ENCODE data around the gene ADAP1. TPM values are rescaled to one million over a fixed set of nuclear protein-coding genes. Genes with fewer than 3 reads are reported as not detected.

The ADAP1 gene
- polyA plus RNA-seq, 2 donors: 5.8 to 25.7 TPM

DNA sequence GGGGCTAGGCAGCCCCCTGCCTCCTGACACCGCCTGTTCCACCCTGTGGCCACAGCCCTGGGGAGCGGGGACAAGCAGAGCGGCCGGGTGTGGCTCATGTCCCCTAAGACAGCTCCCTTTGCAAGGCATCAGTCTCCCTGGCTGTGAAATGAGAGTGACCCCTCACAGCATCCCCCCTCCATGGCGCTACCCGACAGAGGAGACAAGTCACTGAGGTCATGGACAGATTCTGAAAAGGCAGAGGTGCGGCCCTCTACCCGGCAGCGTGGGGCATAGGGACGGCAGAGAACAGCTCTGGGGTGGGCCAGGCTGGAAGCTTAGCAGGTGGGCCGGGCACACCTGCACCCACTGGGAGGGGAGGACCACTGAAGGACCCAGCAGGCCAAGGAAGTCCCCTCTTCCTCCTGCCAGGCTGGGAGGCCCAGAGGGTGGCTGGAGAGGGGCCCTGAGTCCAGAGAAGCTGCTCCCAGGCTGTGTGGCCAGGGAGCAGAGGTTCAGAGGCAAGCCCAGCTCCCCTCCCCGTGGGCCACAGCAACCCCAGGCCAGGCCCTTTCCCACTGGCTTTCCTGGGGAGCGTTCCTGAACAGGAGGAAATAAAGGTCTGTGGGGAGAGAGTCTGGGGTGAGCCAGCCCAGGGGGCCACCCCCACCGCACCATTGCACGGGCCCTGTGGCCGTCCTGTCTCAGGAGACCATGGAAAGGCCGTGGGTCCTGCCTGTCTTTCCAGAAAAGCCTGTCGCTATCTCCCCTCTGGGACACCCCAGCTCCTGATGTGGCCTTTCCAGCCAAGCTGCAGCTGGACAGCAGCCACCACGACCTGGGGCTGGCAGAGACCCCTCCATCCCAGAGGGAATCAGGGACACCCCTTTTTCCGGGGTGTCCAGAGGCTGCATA lies 1.7 kb downstream of the ADAP1 start:
- H3K36me3 ChIP-seq (ENCODE audit: control insufficient read depth in 2 of 2, insufficient read depth in 2 of 2, low read length in 1 of 2): no peaks in the 10 kb centered on the region
- peak overlapping the region in 1 of 2 donors; percentile 69 for H3K4me3 ChIP-seq (ENCODE audit: low read depth in 1 of 2, low read length in 2 of 2)
- no peak overlapping the region for H3K27ac ChIP-seq (ENCODE audit: low read depth in 2 of 2, low read length in 1 of 2)
- 70 to 76% methylated on average over 19 to 20 of the region's 20 CpGs for whole genome bisulfite sequencing, 2 donors
- peaks cover 0 to 6% of the 10 kb centered on the region in 2 donors for H3K27me3 ChIP-seq (ENCODE audit: control insufficient read depth in 1 of 2, insufficient read depth in 2 of 2, low read length in 2 of 2)
- H3K4me1 ChIP-seq (ENCODE audit: control insufficient read depth in 2 of 2, insufficient read depth in 2 of 2, low read length in 1 of 2): peaks cover 0 to 8% of the 10 kb centered on the region in 2 donors
- H3K9me3 ChIP-seq (ENCODE audit: control insufficient read depth in 2 of 2, insufficient read depth in 1 of 2, low read depth in 1 of 2, low read length in 1 of 2): no peaks in the 10 kb centered on the region

DNA sequence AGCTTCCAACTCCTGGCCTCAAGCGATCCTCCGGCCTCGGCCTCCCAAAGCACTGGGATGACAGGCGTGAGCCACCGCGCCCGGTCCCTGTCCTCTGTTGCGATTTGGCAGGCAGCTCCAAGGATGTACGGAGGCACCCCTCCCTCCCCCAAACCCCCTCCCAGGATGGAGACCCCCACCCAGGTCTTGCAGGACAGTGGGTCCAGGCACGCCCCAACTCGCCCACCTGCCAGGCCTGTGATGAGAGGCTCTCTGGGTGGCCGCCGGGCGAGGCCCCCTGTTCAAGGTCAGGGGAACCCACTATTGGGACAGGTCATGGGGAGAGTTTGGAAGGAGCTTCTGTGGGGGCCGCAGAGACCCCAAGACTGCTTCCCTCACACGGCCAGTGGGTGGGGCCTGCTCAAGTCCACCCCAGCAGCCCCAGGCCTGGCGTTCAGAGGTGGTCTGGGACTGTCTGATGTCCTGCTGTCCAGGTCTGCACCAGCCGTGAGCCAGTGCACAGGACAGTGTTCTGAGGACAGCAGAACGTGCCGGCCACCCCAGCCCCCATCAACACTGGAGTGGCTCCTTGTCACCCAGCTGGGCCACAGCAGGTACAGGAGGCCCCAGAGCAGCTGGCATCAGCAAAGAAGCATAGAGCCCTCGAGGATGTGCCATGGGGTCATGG lies 2.5 kb downstream of the ADAP1 start:
- H3K4me3 ChIP-seq (ENCODE audit: low read depth in 1 of 2, low read length in 2 of 2): no peak overlapping the region
- no peaks in the 10 kb centered on the region for H3K36me3 ChIP-seq (ENCODE audit: control insufficient read depth in 2 of 2, insufficient read depth in 2 of 2, low read length in 1 of 2)
- no peak overlapping the region for H3K27ac ChIP-seq (ENCODE audit: low read depth in 2 of 2, low read length in 1 of 2)
- H3K4me1 ChIP-seq (ENCODE audit: control insufficient read depth in 2 of 2, insufficient read depth in 2 of 2, low read length in 1 of 2): peaks cover 0 to 8% of the 10 kb centered on the region in 2 donors
- peaks cover 0 to 6% of the 10 kb centered on the region in 2 donors for H3K27me3 ChIP-seq (ENCODE audit: control insufficient read depth in 1 of 2, insufficient read depth in 2 of 2, low read length in 2 of 2)
- H3K9me3 ChIP-seq (ENCODE audit: control insufficient read depth in 2 of 2, insufficient read depth in 1 of 2, low read depth in 1 of 2, low read length in 1 of 2): no peaks in the 10 kb centered on the region
- 91 to 92% methylated on average over 20 to 21 of the region's 21 CpGs for WGBS, 2 donors

DNA sequence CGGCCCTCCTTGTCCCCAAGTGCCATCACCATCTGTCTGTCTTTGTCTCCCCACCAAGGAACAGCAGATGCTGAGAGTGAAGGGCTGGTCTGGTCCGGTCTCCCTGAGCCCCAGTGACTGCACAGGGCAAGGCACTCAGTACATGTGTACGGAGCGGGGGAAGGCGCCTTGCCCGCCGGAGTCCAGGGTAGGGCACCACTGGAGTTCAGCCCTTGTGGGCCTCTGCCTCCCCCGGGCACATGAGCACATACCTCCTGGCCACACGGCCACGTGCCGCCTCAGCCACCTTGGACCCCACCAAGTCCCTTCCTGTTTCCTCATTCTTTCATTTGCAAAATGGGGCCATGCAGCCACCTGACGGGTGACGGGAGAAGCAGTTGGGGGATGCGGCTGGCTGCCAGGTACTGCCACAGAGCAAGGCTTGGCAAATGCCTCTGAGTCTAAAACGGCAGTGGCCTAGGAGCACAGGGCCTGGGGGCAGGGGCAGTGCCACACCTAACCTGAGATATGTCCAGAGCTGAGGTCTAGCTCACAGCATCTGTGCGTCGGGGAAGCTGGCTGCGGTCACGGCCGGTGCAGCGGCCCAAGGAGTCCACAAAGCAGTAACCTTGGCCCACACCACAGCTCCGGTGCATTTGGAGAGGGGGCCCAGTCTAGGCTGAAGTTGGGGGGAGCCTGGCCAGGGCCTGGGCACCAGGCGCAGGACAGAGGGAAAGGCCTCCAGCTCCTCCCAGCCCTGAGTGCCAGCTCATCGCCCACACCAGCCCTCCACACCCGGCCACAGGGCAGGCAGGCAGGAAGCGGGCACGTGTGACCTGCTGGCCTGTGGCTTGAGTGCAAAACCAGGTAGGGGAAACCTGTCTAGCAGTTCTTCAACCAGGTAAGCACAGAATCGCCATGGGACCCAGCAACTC lies 5.2 kb downstream of the ADAP1 start:
- Histone ChIP-seq H3K4me3 (ENCODE audit: low read depth in 1 of 2, low read length in 2 of 2) (no peak overlapping the region), H3K27me3 (ENCODE audit: control insufficient read depth in 1 of 2, insufficient read depth in 2 of 2, low read length in 2 of 2) (peaks cover 0 to 4% of the 10 kb centered on the region in 2 donors), H3K4me1 (ENCODE audit: control insufficient read depth in 2 of 2, insufficient read depth in 2 of 2, low read length in 1 of 2) (peaks cover 0 to 18% of the 10 kb centered on the region in 2 donors), H3K36me3 (ENCODE audit: control insufficient read depth in 2 of 2, insufficient read depth in 2 of 2, low read length in 1 of 2) (no peaks in the 10 kb centered on the region), H3K9me3 (ENCODE audit: control insufficient read depth in 2 of 2, insufficient read depth in 1 of 2, low read depth in 1 of 2, low read length in 1 of 2) (no peaks in the 10 kb centered on the region), H3K27ac (ENCODE audit: low read depth in 2 of 2, low read length in 1 of 2) (peak overlapping the region in 1 of 2 donors; percentile 0)
- 82 to 90% methylated on average over 27 to 28 of the region's 28 CpGs for WGBS, 2 donors

DNA sequence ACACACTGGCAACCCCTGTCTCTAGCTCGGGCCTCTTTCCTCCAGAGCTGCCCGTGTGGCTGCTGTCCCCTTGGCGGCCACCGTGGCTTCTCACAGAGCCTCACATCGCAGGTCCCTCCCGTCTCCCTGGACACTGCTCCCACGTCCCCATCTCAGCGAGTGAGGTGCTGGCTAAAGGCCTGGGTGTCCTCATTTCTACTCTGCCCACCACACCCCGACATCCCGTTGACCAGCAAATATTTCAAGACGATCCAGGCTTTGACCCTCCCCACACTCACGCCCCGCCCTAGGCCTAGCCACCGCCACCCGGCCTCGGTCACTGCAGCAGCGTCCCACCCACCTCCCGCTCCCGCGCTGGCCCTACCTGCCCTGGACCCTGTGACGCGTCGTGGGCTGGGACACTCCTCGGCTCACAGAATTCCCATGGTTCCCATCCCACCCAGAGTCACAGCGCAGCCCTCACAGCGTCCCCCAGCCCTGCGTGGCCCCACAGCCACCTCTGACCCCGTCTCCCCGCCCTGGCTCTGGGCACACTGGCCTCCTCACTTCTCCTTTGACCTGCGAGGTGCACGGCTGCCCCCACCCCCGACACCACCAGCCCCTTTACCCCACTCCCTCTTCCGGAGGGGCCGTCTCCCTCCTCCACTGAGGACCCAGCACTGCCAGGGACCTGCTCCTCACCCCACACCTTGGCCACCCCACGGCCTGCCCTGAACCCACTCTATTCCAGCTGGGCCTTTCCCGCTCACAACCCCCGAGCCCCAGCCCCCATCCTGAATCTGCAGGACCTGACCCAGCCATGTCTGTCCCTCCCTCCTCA lies 6.9 kb downstream of the ADAP1 start:
- H3K4me3 ChIP-seq (ENCODE audit: low read depth in 1 of 2, low read length in 2 of 2): no peak overlapping the region
- 90 to 93% methylated on average over 34 to 37 of the region's 37 CpGs for WGBS, 2 donors
- H3K36me3 ChIP-seq (ENCODE audit: control insufficient read depth in 2 of 2, insufficient read depth in 2 of 2, low read length in 1 of 2): no peaks in the 10 kb centered on the region
- no peaks in the 10 kb centered on the region for H3K9me3 ChIP-seq (ENCODE audit: control insufficient read depth in 2 of 2, insufficient read depth in 1 of 2, low read depth in 1 of 2, low read length in 1 of 2)
- peaks cover 0 to 13% of the 10 kb centered on the region in 2 donors for H3K4me1 ChIP-seq (ENCODE audit: control insufficient read depth in 2 of 2, insufficient read depth in 2 of 2, low read length in 1 of 2)
- H3K27ac ChIP-seq (ENCODE audit: low read depth in 2 of 2, low read length in 1 of 2): no peak overlapping the region
- peaks cover 0 to 1% of the 10 kb centered on the region in 2 donors for H3K27me3 ChIP-seq (ENCODE audit: control insufficient read depth in 1 of 2, insufficient read depth in 2 of 2, low read length in 2 of 2)

DNA sequence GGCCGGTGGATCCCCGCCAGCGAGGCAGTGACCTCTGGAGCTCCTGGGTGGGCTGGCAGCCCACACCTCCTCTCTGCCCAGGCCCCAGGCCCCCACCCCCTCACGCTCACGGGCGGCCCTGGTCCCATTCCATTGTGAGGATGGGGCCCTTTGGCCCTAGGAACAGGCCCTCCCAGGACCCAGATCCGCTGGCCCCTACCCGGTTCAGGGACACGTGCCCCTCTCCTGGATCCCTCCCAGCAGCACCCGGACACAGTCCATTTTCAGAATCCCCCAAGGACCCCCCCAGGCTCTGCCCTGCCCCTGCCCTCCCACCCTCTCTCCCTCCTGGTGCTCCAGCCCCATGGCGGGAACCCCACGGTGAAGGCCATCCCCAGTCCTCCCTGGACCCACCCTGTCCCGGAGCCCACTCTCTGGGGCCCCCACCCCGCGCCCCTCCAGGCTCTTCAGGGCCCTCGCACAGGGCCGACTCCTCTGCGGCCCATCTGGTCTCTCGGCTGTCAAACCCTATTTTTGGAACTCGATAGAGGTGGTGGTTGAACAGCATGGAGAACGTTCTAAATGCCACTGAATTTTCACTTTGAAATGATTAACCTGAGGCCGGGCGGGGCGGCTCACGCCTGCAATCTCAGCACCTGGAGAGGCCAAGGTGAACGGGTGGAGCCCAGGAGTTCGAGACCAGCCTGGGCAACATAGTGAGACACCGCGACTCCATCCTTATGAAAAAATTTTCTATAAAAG lies 8.1 kb downstream of the ADAP1 start:
- no peaks in the 10 kb centered on the region for H3K27me3 ChIP-seq (ENCODE audit: control insufficient read depth in 1 of 2, insufficient read depth in 2 of 2, low read length in 2 of 2)
- no peaks in the 10 kb centered on the region for H3K9me3 ChIP-seq (ENCODE audit: control insufficient read depth in 2 of 2, insufficient read depth in 1 of 2, low read depth in 1 of 2, low read length in 1 of 2)
- peaks cover 0 to 13% of the 10 kb centered on the region in 2 donors for H3K4me1 ChIP-seq (ENCODE audit: control insufficient read depth in 2 of 2, insufficient read depth in 2 of 2, low read length in 1 of 2)
- peak overlapping the region in 1 of 2 donors; percentile 48 for H3K27ac ChIP-seq (ENCODE audit: low read depth in 2 of 2, low read length in 1 of 2)
- H3K36me3 ChIP-seq (ENCODE audit: control insufficient read depth in 2 of 2, insufficient read depth in 2 of 2, low read length in 1 of 2): no peaks in the 10 kb centered on the region
- H3K4me3 ChIP-seq (ENCODE audit: low read depth in 1 of 2, low read length in 2 of 2): no peak overlapping the region
- WGBS, 2 donors: 71 to 74% methylated on average over 29 of the region's 29 CpGs

DNA sequence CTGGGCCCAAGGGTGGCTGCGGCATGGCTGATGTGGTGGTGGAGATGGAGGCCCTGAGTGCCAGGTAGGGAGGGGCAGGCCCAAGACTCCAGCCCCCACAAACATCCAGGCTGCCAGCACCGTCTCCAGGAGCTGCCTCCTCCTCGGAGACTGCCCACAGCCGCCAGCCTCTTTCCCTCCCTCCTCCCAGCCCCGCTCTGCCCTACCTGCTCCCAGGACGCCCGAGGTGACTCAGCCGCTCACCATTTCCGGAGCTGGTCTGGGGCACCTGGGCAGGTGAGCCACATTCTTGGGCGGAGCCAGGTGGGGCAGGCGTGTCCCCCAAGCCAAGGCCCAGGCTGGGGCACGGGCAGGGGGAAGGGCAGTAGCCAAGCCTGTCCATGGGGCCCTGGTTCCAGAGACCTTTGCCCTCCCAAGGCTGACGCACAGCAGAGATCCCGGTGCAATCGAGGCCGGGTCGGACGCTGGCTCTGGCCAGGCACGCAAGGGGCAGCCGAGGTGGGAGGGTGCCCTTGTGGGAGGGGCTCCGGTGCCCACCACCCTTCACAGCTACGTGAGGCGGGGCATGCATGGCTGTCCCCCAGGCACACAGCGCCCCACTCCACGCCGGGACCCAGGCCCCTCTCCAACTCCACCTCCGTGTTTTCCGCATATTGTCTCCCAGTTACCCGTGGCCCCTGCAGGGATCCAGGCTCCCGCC lies 8.8 kb downstream of the ADAP1 start:
- peaks cover 0 to 13% of the 10 kb centered on the region in 2 donors for H3K4me1 ChIP-seq (ENCODE audit: control insufficient read depth in 2 of 2, insufficient read depth in 2 of 2, low read length in 1 of 2)
- H3K36me3 ChIP-seq (ENCODE audit: control insufficient read depth in 2 of 2, insufficient read depth in 2 of 2, low read length in 1 of 2): no peaks in the 10 kb centered on the region
- H3K9me3 ChIP-seq (ENCODE audit: control insufficient read depth in 2 of 2, insufficient read depth in 1 of 2, low read depth in 1 of 2, low read length in 1 of 2): no peaks in the 10 kb centered on the region
- peak overlapping the region; percentile 8 to 32 for H3K4me3 ChIP-seq (ENCODE audit: low read depth in 1 of 2, low read length in 2 of 2)
- WGBS, 2 donors: 43 to 52% methylated on average over 28 to 30 of the region's 30 CpGs
- peak overlapping the region; percentile 64 to 68 for H3K27ac ChIP-seq (ENCODE audit: low read depth in 2 of 2, low read length in 1 of 2)
- H3K27me3 ChIP-seq (ENCODE audit: control insufficient read depth in 1 of 2, insufficient read depth in 2 of 2, low read length in 2 of 2): no peaks in the 10 kb centered on the region

DNA sequence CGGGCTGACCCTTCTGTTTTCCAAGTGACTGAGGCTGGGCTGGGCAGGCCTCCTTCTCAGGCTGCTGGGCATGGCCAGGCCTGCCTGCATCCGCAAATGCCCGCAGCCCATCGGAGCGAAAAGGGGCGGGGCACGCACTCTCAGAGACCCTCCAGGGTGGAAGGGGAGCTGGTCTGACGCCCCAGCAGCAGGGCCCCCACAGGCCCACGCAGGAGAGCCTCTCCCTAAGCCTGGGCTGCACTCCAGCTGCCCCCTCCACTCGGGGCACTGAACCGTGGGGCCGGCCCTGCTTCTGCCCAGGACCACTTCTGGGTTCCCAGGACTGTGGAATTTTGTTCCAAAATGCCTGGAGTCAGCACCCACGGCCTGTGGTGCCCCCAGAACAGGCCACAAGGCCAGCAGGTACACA lies 9.3 kb downstream of the ADAP1 start:
- Histone ChIP-seq H3K27ac (ENCODE audit: low read depth in 2 of 2, low read length in 1 of 2) (peak overlapping the region; percentile 64 to 68), H3K36me3 (ENCODE audit: control insufficient read depth in 2 of 2, insufficient read depth in 2 of 2, low read length in 1 of 2) (no peaks in the 10 kb centered on the region), H3K9me3 (ENCODE audit: control insufficient read depth in 2 of 2, insufficient read depth in 1 of 2, low read depth in 1 of 2, low read length in 1 of 2) (no peaks in the 10 kb centered on the region), H3K27me3 (ENCODE audit: control insufficient read depth in 1 of 2, insufficient read depth in 2 of 2, low read length in 2 of 2) (no peaks in the 10 kb centered on the region), H3K4me3 (ENCODE audit: low read depth in 1 of 2, low read length in 2 of 2) (peak overlapping the region; percentile 8), H3K4me1 (ENCODE audit: control insufficient read depth in 2 of 2, insufficient read depth in 2 of 2, low read length in 1 of 2) (peaks cover 0 to 13% of the 10 kb centered on the region in 2 donors)
- WGBS, 2 donors: 46 to 52% methylated on average over 13 of the region's 13 CpGs

DNA sequence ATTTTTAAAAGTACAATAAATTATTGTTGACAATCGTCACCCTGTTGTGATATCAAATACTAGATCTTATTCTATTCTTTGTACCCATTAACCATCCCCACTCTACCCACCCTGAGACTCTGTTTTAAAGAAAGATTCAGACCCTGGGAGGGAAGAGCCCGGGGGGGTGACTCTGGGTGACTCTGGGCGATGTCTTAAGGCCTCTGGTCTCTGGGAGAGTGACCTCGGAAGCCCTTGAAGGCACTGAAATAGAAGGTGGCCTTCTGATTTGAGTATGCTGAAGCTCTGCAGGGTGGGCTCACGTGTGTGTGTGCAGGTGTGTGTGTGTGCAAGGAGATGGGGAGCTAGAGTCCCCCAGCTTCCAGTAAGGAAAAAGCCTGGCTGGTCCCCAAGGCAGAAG lies 9.7 kb downstream of the ADAP1 start:
- Histone ChIP-seq H3K9me3 (ENCODE audit: control insufficient read depth in 2 of 2, insufficient read depth in 1 of 2, low read depth in 1 of 2, low read length in 1 of 2) (no peaks in the 10 kb centered on the region), H3K27ac (ENCODE audit: low read depth in 2 of 2, low read length in 1 of 2) (peak overlapping the region; percentile 64 to 68), H3K4me3 (ENCODE audit: low read depth in 1 of 2, low read length in 2 of 2) (no peak overlapping the region), H3K36me3 (ENCODE audit: control insufficient read depth in 2 of 2, insufficient read depth in 2 of 2, low read length in 1 of 2) (no peaks in the 10 kb centered on the region), H3K27me3 (ENCODE audit: control insufficient read depth in 1 of 2, insufficient read depth in 2 of 2, low read length in 2 of 2) (no peaks in the 10 kb centered on the region), H3K4me1 (ENCODE audit: control insufficient read depth in 2 of 2, insufficient read depth in 2 of 2, low read length in 1 of 2) (peaks cover 0 to 13% of the 10 kb centered on the region in 2 donors)
- WGBS, 2 donors: 62 to 71% methylated on average over 5 of the region's 5 CpGs
